ENCODE results near the gene TRPC1. TPM values are rescaled to one million over a fixed set of nuclear protein-coding genes. Genes with fewer than 3 reads are reported as not detected.
"Not testable (repeated sequence)": the region's sequence is repeated elsewhere in the genome, so short reads cannot be mapped to it uniquely, and the experiment has no call there.

Gene TRPC1
- total RNA-seq, 2 donors from 2014 or later: 10.6 to 20.2 TPM

GRCh38 chr3:142693136-142693853 is 30.5 kb upstream of the TRPC1 start:
- no peak for TF ChIP-seq CTCF (IDR thresholded peaks at IDR 0.05)
- Histone ChIP-seq H3K36me3 (no peaks in the 10 kb centered on the region), H3K4me3 (no peak overlapping the region), H3K27me3 (no peaks in the 10 kb centered on the region), H3K4me1 (no peaks in the 10 kb centered on the region), H3K27ac (no peak overlapping the region), H3K9me3 (no peaks in the 10 kb centered on the region)
- no peak for DNase-seq (ENCODE audit: low spot score)

GRCh38 chr3:142694225-142694624 is 29.6 kb upstream of the TRPC1 start:
- Histone ChIP-seq H3K4me3 (no peak overlapping the region), H3K36me3 (no peaks in the 10 kb centered on the region), H3K4me1 (no peaks in the 10 kb centered on the region), H3K27me3 (no peaks in the 10 kb centered on the region), H3K27ac (no peak overlapping the region), H3K9me3 (no peaks in the 10 kb centered on the region)
- no peak for DNase-seq (ENCODE audit: low spot score)
- TF ChIP-seq CTCF (IDR thresholded peaks at IDR 0.05): no peak

- Histone ChIP-seq H3K27ac (no peak overlapping the region), H3K36me3 (no peaks in the 10 kb centered on the region), H3K4me1 (no peaks in the 10 kb centered on the region), H3K9me3 (no peaks in the 10 kb centered on the region), H3K27me3 (no peaks in the 10 kb centered on the region), H3K4me3 (no peak overlapping the region)
- TF ChIP-seq CTCF (IDR thresholded peaks at IDR 0.05): no peak
- DNase-seq (ENCODE audit: low spot score): no peak
These were observed 18.6 kb upstream of the TRPC1 start for GRCh38 chr3:142705198-142705597.

GRCh38 chr3:142706321-142707127 is 17.3 kb upstream of the TRPC1 start:
- DNase-seq (ENCODE audit: low spot score): no peak
- H3K4me3 ChIP-seq: no peak overlapping the region
- H3K27ac ChIP-seq: no peak overlapping the region
- no peaks in the 10 kb centered on the region for H3K9me3 ChIP-seq
- no peak for TF ChIP-seq CTCF (IDR thresholded peaks at IDR 0.05)
- no peaks in the 10 kb centered on the region for H3K4me1 ChIP-seq
- H3K36me3 ChIP-seq: no peaks in the 10 kb centered on the region
- no peaks in the 10 kb centered on the region for H3K27me3 ChIP-seq

- H3K4me3 ChIP-seq: no peak overlapping the region
- no peak for DNase-seq (ENCODE audit: low spot score)
- H3K27me3 ChIP-seq: no peaks in the 10 kb centered on the region
- H3K27ac ChIP-seq: no peak overlapping the region
- no peaks in the 10 kb centered on the region for H3K9me3 ChIP-seq
- no peaks in the 10 kb centered on the region for H3K4me1 ChIP-seq
- H3K36me3 ChIP-seq: no peaks in the 10 kb centered on the region
- TF ChIP-seq CTCF (IDR thresholded peaks at IDR 0.05): no peak
These were observed 14.6 kb upstream of the TRPC1 start for GRCh38 chr3:142709207-142709606.

GRCh38 chr3:142714882-142715281 is 9.0 kb upstream of the TRPC1 start:
- not testable (repeated sequence) for H3K9me3 ChIP-seq; H3K4me1 ChIP-seq; H3K27me3 ChIP-seq; DNase-seq (ENCODE audit: low spot score); H3K27ac ChIP-seq; H3K36me3 ChIP-seq; H3K4me3 ChIP-seq

All from right atrium auricular region (tissue), 2 donors.